CD4-positive, alpha-beta memory T cell (primary cell): ENCODE measurements around the gene MAST2. TPM values are rescaled to one million over a fixed set of nuclear protein-coding genes. Genes with fewer than 3 reads are reported as not detected.

ENCODE experiments used
- CTCF ChIA-PET: fragments of 350-600 bp; sonication (Branson Sonifier 250); formaldehyde crosslinking; loops from one replicate; lab custom pipeline; 2021; ENCODE audit warnings: inconsistent platforms; ENCODE audit not compliant: partially characterized antibody; lab: Charles Lee
- POLR2A ChIA-PET: fragments of 350-600 bp; sonication (Branson Sonifier 250); formaldehyde crosslinking; loops from one replicate; lab custom pipeline; 2021; ENCODE audit not compliant: partially characterized antibody; lab: Charles Lee
- DNase-seq, 5 donors: peaks; one replicate each; pipeline versions ENCODE4 v3.0.0 to v3.0.0-alpha.2; 2020 to 2022; ENCODE audit warnings: mixed read lengths in 1 of 5
- H3K27ac ChIP-seq: one replicate; pipeline ENCODE4 v1.7.0; 2013; ENCODE audit warnings: low read depth, low read length
- H3K27me3 ChIP-seq: 2 replicates; pipeline ENCODE4 v1.7.0; 2013; ENCODE audit warnings: mild to moderate bottlenecking, low read length, moderate library complexity; ENCODE audit not compliant: insufficient read depth
- H3K36me3 ChIP-seq: 2 replicates; pipeline ENCODE4 v1.7.0; 2013; ENCODE audit warnings: mild to moderate bottlenecking, low read length, moderate library complexity; ENCODE audit not compliant: insufficient read depth
- H3K4me1 ChIP-seq: 2 replicates; pipeline ENCODE4 v1.7.0; 2013; ENCODE audit warnings: mild to moderate bottlenecking, low read length, moderate library complexity; ENCODE audit not compliant: insufficient read depth
- H3K4me3 ChIP-seq, 2 donors: one replicate each; pipeline ENCODE4 v1.7.0; 2013; ENCODE audit warnings: low read length in 2 of 2, mild to moderate bottlenecking in 1 of 2
- H3K9me3 ChIP-seq, 2 donors: one replicate each; pipeline ENCODE4 v1.7.0; 2013; ENCODE audit warnings: low read length in 2 of 2, control low read depth in 1 of 2; ENCODE audit not compliant: control insufficient read depth in 1 of 2
- H3K27ac Mint-ChIP-seq, 7 donors: one replicate each; pipeline ENCODE4 v1.8.0; 2020 to 2021; ENCODE audit warnings: mixed read lengths in 7 of 7, mild to moderate bottlenecking in 6 of 7, inconsistent platforms in 3 of 7, moderate library complexity in 3 of 7
- H3K27me3 Mint-ChIP-seq, 2 donors: one replicate each; pipeline ENCODE4 v1.8.0; 2020 to 2021; ENCODE audit warnings: mixed read lengths in 2 of 2
- H3K36me3 Mint-ChIP-seq, 2 donors: one replicate each; pipeline ENCODE4 v1.8.0; 2020 to 2021; ENCODE audit warnings: mixed read lengths in 2 of 2, inconsistent platforms in 1 of 2, mild to moderate bottlenecking in 1 of 2
- H3K4me1 Mint-ChIP-seq, 4 donors: one replicate each; pipeline ENCODE4 v1.8.0; 2020 to 2021; ENCODE audit warnings: mixed read lengths in 4 of 4, mild to moderate bottlenecking in 1 of 4
- H3K4me3 Mint-ChIP-seq, 8 donors: one replicate each; pipeline ENCODE4 v1.8.0; 2020 to 2021; ENCODE audit warnings: mixed read lengths in 8 of 8, mild to moderate bottlenecking in 7 of 8, moderate library complexity in 6 of 8, inconsistent platforms in 3 of 8
- H3K9me3 Mint-ChIP-seq, 8 donors: one replicate each; pipeline ENCODE4 v1.8.0; 2020 to 2021; ENCODE audit warnings: mixed read lengths in 8 of 8, mild to moderate bottlenecking in 5 of 8, inconsistent platforms in 3 of 8, moderate library complexity in 1 of 8
- intact Hi-C: fragments of 100-400 bp; cut with micrococcal nuclease; formaldehyde crosslinking; loops from one replicate; pipeline ENCODE4 v1.15.1; 2023
- polyA plus RNA-seq, 2 donors: library from polyadenylated mRNA; unstranded; fragments of 300-500 nt; fragmentation: Illumina TruSeq; gene quantifications; one replicate each; pipeline ENCODE4 v1.2.3, GENCODE V29; 2021
- total RNA-seq, 2 experiments: library from RNA; stranded (reverse); gene quantifications; one replicate each; pipeline ENCODE4 v1.2.3, GENCODE V29; 2021

The MAST2 gene
- total and polyA plus RNA-seq, 4 experiments from 2014 or later: 0.65 to 9.9 (median 4.3) TPM

- ChIA-PET POLR2A (no interaction called here), CTCF (interaction anchor here (0.6 kb wide), 1 partner anchor 37 kb away, joined by 3 read pairs; no protein-coding TSS in a partner anchor)
- H3K27ac Mint-ChIP-seq: no peak overlapping the region
- H3K27me3 Mint-ChIP-seq: peaks cover 0 to 1% of the 10 kb centered on the region in 2 donors
- H3K27ac ChIP-seq: no peak overlapping the region
- peaks cover 0 to 1% (median 0%) of the 10 kb centered on the region in 4 donors for H3K4me1 Mint-ChIP-seq
- no peaks in the 10 kb centered on the region for H3K36me3 ChIP-seq
- H3K4me3 ChIP-seq: no peak overlapping the region
- H3K4me1 ChIP-seq: no peaks in the 10 kb centered on the region
- H3K4me3 Mint-ChIP-seq: no peak overlapping the region
- H3K9me3 ChIP-seq: no peaks in the 10 kb centered on the region
- intact Hi-C loops: no loop called here
- no peaks in the 10 kb centered on the region for H3K9me3 Mint-ChIP-seq
- no peaks in the 10 kb centered on the region for H3K36me3 Mint-ChIP-seq
- no peak for DNase-seq
- H3K27me3 ChIP-seq: no peaks in the 10 kb centered on the region
Measured at GRCh38 chr1:45775794-45776193, 27.6 kb upstream of the MAST2 start.

- intact Hi-C loops: no loop called here
- no peak overlapping the region for H3K4me3 ChIP-seq
- no peak overlapping the region for H3K27ac ChIP-seq
- DNase-seq: peak; percentile 50 to 68 (median 59)
- Mint-ChIP-seq H3K36me3 (no peaks in the 10 kb centered on the region), H3K9me3 (no peaks in the 10 kb centered on the region), H3K27ac (peak overlapping the region in 3 of 7 donors; percentile 31 to 82 (median 68)), H3K4me1 (peaks cover 11 to 25% (median 17%) of the 10 kb centered on the region in 4 donors), H3K4me3 (peak overlapping the region; percentile 77 to 93 (median 82)), H3K27me3 (peaks cover 5 to 8% of the 10 kb centered on the region in 2 donors)
- H3K36me3 ChIP-seq: no peaks in the 10 kb centered on the region
- no peaks in the 10 kb centered on the region for H3K27me3 ChIP-seq
- POLR2A ChIA-PET: no interaction called here
- peaks cover 20% of the 10 kb centered on the region for H3K4me1 ChIP-seq
- no peaks in the 10 kb centered on the region for H3K9me3 ChIP-seq
- CTCF ChIA-PET: no interaction called here
Measured at GRCh38 chr1:45785583-45785982, 17.8 kb upstream of the MAST2 start.

GRCh38 chr1:45787905-45788304, 15.5 kb upstream of the MAST2 start:
- POLR2A ChIA-PET: no interaction called here
- Mint-ChIP-seq H3K27me3 (peaks cover 6 to 8% of the 10 kb centered on the region in 2 donors), H3K36me3 (no peaks in the 10 kb centered on the region), H3K9me3 (no peaks in the 10 kb centered on the region), H3K27ac (no peak overlapping the region), H3K4me3 (peak overlapping the region in 1 of 8 donors; percentile 4), H3K4me1 (peaks cover 11 to 25% (median 15%) of the 10 kb centered on the region in 4 donors)
- Histone ChIP-seq H3K27me3 (no peaks in the 10 kb centered on the region), H3K36me3 (no peaks in the 10 kb centered on the region), H3K4me1 (peaks cover 20% of the 10 kb centered on the region), H3K4me3 (no peak overlapping the region), H3K27ac (no peak overlapping the region), H3K9me3 (no peaks in the 10 kb centered on the region)
- intact Hi-C loops: no loop called here
- no peak for DNase-seq
- CTCF ChIA-PET: no interaction called here

GRCh38 chr1:45789601-45790000, 13.8 kb upstream of the MAST2 start:
- DNase-seq: no peak
- peaks cover 9 to 25% (median 14%) of the 10 kb centered on the region in 4 donors for H3K4me1 Mint-ChIP-seq
- H3K4me1 ChIP-seq: peaks cover 19% of the 10 kb centered on the region
- H3K36me3 Mint-ChIP-seq: no peaks in the 10 kb centered on the region
- CTCF ChIA-PET: no interaction called here
- no peak overlapping the region for H3K4me3 Mint-ChIP-seq
- no peak overlapping the region for H3K27ac Mint-ChIP-seq
- H3K27ac ChIP-seq: no peak overlapping the region
- no peaks in the 10 kb centered on the region for H3K36me3 ChIP-seq
- no peaks in the 10 kb centered on the region for H3K9me3 Mint-ChIP-seq
- H3K9me3 ChIP-seq: no peaks in the 10 kb centered on the region
- H3K4me3 ChIP-seq: no peak overlapping the region
- POLR2A ChIA-PET: no interaction called here
- intact Hi-C loops: no loop called here
- no peaks in the 10 kb centered on the region for H3K27me3 ChIP-seq
- peaks cover 9 to 11% of the 10 kb centered on the region in 2 donors for H3K27me3 Mint-ChIP-seq

GRCh38 chr1:45792744-45793143, 10.7 kb upstream of the MAST2 start:
- H3K4me1 Mint-ChIP-seq: peaks cover 0 to 2% (median 0%) of the 10 kb centered on the region in 4 donors
- no peak overlapping the region for H3K4me3 Mint-ChIP-seq
- no peak for DNase-seq
- H3K27me3 ChIP-seq: no peaks in the 10 kb centered on the region
- H3K27ac ChIP-seq: no peak overlapping the region
- POLR2A ChIA-PET: no interaction called here
- intact Hi-C loops: no loop called here
- H3K27ac Mint-ChIP-seq: no peak overlapping the region
- peaks cover 10% of the 10 kb centered on the region in 2 donors for H3K27me3 Mint-ChIP-seq
- no peak overlapping the region for H3K4me3 ChIP-seq
- H3K36me3 Mint-ChIP-seq: no peaks in the 10 kb centered on the region
- no peaks in the 10 kb centered on the region for H3K4me1 ChIP-seq
- H3K9me3 ChIP-seq: no peaks in the 10 kb centered on the region
- CTCF ChIA-PET: no interaction called here
- H3K9me3 Mint-ChIP-seq: no peaks in the 10 kb centered on the region
- no peaks in the 10 kb centered on the region for H3K36me3 ChIP-seq

GRCh38 chr1:45793942-45794604, 9.3 kb upstream of the MAST2 start:
- Mint-ChIP-seq H3K36me3 (no peaks in the 10 kb centered on the region), H3K27me3 (peaks cover 9 to 13% of the 10 kb centered on the region in 2 donors), H3K27ac (no peak overlapping the region), H3K4me3 (no peak overlapping the region), H3K4me1 (peaks cover 0 to 2% (median 0%) of the 10 kb centered on the region in 4 donors), H3K9me3 (no peaks in the 10 kb centered on the region)
- intact Hi-C loops: no loop called here
- no peak for DNase-seq
- ChIA-PET POLR2A (no interaction called here), CTCF (no interaction called here)
- H3K36me3 ChIP-seq: no peaks in the 10 kb centered on the region
- H3K27ac ChIP-seq: no peak overlapping the region
- H3K9me3 ChIP-seq: no peaks in the 10 kb centered on the region
- no peaks in the 10 kb centered on the region for H3K27me3 ChIP-seq
- H3K4me3 ChIP-seq: no peak overlapping the region
- no peaks in the 10 kb centered on the region for H3K4me1 ChIP-seq

- no peaks in the 10 kb centered on the region for H3K36me3 ChIP-seq
- no peak overlapping the region for H3K27ac ChIP-seq
- H3K27me3 ChIP-seq: no peaks in the 10 kb centered on the region
- Mint-ChIP-seq H3K4me1 (peaks cover 0 to 2% (median 0%) of the 10 kb centered on the region in 4 donors), H3K4me3 (no peak overlapping the region), H3K27me3 (peaks cover 9 to 11% of the 10 kb centered on the region in 2 donors), H3K36me3 (no peaks in the 10 kb centered on the region), H3K9me3 (no peaks in the 10 kb centered on the region), H3K27ac (no peak overlapping the region)
- ChIA-PET POLR2A (interaction anchor here (0.6 kb wide), 1 partner anchor 102 kb away, joined by 3 read pairs; no protein-coding TSS in a partner anchor), CTCF (no interaction called here)
- H3K4me1 ChIP-seq: no peaks in the 10 kb centered on the region
- intact Hi-C loops: no loop called here
- H3K9me3 ChIP-seq: no peaks in the 10 kb centered on the region
- no peak for DNase-seq
- H3K4me3 ChIP-seq: no peak overlapping the region
Measured at GRCh38 chr1:45796381-45796780, 7.0 kb upstream of the MAST2 start.
